ENCODE results near the gene TMEM205. TPM values are rescaled to one million over a fixed set of nuclear protein-coding genes. Genes with fewer than 3 reads are reported as not detected.
A peak's percentile ranks its signal among the peaks of the same experiment; 100 is the strongest.

Gene TMEM205
- total and polyA plus RNA-seq, 2 of the 13 experiments (the other 11 are each of a cell fraction or from before 2014, with no cell fraction given) = 45.5 to 98.7 TPM

DNA sequence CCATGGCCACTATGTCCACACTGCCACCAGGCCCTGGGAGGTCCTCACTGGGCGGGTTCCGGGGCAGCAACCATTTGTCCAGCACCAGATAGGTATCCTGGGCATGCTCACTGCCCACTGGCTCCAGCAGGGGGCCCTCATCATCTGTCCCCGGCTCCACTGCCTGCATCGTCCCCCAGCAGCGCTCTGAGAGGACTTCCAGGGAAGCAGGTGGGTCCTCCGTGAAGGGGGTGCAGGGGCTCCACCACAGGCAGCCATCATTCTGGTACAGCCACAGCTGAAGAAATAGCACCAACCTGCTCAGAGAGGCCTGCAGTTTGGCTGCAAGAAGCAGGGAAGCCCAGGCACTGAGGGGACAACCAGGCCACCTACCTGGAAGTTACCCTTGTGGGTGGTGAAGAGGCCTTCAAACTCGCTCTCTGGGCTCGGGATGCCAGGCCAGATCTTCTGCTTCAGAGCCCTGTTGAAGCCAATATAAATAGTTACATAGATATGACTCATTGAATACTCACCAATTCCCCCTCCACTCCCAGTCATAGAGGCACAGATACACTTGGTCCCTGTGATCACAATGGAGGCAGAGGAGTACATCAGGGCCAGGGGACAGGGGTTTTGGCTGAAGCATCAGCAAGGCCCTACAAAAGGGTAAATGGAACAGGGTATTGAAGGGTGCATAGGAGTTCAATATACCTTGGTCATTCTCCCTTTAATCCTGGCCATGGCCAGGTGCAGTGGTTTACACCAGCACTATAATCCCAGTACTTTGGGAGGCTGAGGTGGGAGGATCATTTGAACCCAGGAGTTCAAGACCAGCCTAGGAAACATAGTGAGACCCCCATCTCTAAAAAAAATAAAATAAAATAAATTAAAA, 32.5 kb upstream of the TMEM205 start (continued):
- TF ChIP-seq, protein P1, sequence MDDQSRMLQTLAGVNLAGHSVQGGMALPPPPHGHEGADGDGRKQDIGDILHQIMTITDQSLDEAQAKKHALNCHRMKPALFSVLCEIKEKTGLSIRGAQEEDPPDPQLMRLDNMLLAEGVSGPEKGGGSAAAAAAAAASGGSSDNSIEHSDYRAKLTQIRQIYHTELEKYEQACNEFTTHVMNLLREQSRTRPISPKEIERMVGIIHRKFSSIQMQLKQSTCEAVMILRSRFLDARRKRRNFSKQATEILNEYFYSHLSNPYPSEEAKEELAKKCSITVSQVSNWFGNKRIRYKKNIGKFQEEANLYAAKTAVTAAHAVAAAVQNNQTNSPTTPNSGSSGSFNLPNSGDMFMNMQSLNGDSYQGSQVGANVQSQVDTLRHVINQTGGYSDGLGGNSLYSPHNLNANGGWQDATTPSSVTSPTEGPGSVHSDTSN (CRISPR knock-in tag; IDR thresholded peaks at IDR 0.05; ENCODE audit: borderline replicate concordance) = no peak
- no peak for TF ChIP-seq ZNF850 (CRISPR knock-in tag; conservative IDR thresholded peaks at IDR 0.05)
- TF ChIP-seq SKI (IDR thresholded peaks at IDR 0.05; ENCODE audit: partially characterized antibody) = no peak
- TF ChIP-seq, protein P2, sequence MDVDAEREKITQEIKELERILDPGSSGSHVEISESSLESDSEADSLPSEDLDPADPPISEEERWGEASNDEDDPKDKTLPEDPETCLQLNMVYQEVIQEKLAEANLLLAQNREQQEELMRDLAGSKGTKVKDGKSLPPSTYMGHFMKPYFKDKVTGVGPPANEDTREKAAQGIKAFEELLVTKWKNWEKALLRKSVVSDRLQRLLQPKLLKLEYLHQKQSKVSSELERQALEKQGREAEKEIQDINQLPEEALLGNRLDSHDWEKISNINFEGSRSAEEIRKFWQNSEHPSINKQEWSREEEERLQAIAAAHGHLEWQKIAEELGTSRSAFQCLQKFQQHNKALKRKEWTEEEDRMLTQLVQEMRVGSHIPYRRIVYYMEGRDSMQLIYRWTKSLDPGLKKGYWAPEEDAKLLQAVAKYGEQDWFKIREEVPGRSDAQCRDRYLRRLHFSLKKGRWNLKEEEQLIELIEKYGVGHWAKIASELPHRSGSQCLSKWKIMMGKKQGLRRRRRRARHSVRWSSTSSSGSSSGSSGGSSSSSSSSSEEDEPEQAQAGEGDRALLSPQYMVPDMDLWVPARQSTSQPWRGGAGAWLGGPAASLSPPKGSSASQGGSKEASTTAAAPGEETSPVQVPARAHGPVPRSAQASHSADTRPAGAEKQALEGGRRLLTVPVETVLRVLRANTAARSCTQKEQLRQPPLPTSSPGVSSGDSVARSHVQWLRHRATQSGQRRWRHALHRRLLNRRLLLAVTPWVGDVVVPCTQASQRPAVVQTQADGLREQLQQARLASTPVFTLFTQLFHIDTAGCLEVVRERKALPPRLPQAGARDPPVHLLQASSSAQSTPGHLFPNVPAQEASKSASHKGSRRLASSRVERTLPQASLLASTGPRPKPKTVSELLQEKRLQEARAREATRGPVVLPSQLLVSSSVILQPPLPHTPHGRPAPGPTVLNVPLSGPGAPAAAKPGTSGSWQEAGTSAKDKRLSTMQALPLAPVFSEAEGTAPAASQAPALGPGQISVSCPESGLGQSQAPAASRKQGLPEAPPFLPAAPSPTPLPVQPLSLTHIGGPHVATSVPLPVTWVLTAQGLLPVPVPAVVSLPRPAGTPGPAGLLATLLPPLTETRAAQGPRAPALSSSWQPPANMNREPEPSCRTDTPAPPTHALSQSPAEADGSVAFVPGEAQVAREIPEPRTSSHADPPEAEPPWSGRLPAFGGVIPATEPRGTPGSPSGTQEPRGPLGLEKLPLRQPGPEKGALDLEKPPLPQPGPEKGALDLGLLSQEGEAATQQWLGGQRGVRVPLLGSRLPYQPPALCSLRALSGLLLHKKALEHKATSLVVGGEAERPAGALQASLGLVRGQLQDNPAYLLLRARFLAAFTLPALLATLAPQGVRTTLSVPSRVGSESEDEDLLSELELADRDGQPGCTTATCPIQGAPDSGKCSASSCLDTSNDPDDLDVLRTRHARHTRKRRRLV (CRISPR knock-in tag; IDR thresholded peaks at IDR 0.05) = no peak
- TF ChIP-seq, protein P3, sequence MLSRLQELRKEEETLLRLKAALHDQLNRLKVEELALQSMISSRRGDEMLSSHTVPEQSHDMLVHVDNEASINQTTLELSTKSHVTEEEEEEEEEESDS (CRISPR knock-in tag; IDR thresholded peaks at IDR 0.05; ENCODE audit: borderline replicate concordance) = no peak
- TF ChIP-seq ZNF674 (CRISPR knock-in tag; IDR thresholded peaks at IDR 0.05; ENCODE audit: low read depth) = no peak
- no peak for TF ChIP-seq NFIC (IDR thresholded peaks at IDR 0.05; ENCODE audit: low read length)
- TF ChIP-seq, protein P4, sequence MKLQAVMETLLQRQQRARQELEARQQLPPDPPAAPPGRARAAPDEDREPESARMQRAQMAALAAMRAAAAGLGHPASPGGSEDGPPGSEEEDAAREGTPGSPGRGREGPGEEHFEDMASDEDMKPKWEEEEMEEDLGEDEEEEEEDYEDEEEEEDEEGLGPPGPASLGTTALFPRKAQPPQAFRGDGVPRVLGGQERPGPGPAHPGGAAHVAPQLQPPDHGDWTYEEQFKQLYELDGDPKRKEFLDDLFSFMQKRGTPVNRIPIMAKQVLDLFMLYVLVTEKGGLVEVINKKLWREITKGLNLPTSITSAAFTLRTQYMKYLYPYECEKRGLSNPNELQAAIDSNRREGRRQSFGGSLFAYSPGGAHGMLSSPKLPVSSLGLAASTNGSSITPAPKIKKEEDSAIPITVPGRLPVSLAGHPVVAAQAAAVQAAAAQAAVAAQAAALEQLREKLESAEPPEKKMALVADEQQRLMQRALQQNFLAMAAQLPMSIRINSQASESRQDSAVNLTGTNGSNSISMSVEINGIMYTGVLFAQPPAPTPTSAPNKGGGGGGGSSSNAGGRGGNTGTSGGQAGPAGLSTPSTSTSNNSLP (IDR thresholded peaks at IDR 0.05; ENCODE audit: low read depth, low read length) = no peak
- TF ChIP-seq KDM2A (CRISPR knock-in tag; IDR thresholded peaks at IDR 0.05; ENCODE audit: borderline replicate concordance, low read depth) = peak; percentile 49; the same call in 1 of the 2 replicates
- TF ChIP-seq, protein P5, sequence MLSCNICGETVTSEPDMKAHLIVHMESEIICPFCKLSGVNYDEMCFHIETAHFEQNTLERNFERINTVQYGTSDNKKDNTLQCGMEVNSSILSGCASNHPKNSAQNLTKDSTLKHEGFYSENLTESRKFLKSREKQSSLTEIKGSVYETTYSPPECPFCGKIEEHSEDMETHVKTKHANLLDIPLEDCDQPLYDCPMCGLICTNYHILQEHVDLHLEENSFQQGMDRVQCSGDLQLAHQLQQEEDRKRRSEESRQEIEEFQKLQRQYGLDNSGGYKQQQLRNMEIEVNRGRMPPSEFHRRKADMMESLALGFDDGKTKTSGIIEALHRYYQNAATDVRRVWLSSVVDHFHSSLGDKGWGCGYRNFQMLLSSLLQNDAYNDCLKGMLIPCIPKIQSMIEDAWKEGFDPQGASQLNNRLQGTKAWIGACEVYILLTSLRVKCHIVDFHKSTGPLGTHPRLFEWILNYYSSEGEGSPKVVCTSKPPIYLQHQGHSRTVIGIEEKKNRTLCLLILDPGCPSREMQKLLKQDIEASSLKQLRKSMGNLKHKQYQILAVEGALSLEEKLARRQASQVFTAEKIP (CRISPR knock-in tag; IDR thresholded peaks at IDR 0.05; ENCODE audit: borderline replicate concordance) = no peak
- TF ChIP-seq, protein P6, sequence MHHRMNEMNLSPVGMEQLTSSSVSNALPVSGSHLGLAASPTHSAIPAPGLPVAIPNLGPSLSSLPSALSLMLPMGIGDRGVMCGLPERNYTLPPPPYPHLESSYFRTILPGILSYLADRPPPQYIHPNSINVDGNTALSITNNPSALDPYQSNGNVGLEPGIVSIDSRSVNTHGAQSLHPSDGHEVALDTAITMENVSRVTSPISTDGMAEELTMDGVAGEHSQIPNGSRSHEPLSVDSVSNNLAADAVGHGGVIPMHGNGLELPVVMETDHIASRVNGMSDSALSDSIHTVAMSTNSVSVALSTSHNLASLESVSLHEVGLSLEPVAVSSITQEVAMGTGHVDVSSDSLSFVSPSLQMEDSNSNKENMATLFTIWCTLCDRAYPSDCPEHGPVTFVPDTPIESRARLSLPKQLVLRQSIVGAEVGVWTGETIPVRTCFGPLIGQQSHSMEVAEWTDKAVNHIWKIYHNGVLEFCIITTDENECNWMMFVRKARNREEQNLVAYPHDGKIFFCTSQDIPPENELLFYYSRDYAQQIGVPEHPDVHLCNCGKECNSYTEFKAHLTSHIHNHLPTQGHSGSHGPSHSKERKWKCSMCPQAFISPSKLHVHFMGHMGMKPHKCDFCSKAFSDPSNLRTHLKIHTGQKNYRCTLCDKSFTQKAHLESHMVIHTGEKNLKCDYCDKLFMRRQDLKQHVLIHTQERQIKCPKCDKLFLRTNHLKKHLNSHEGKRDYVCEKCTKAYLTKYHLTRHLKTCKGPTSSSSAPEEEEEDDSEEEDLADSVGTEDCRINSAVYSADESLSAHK (CRISPR knock-in tag; IDR thresholded peaks at IDR 0.05; ENCODE audit: borderline replicate concordance) = no peak
- TF ChIP-seq ZMYM3 (CRISPR knock-in tag; IDR thresholded peaks at IDR 0.05) = no peak
